Measurements from ENCODE around the gene SMAD1.

DNA sequence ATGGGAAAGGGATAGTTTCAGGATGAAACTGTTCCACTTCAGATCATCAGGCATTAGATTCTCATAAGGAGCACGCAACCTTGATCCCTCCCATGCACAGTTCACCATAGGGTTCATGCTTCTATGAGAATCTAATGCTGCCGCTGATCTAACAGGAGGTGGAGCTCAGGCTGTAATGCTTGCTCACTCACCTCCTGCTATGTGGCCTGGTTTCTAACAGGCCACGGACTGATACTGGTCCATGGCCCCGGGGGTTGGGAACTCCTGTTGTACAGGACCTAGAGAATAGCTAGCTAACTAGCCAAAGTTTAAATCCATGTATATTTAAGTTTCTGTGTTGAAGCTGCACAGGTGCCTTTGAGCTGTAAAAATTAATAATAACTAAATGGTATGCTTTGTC, 71.7 kb downstream of the SMAD1 start:
- TF ChIP-seq, protein P1, sequence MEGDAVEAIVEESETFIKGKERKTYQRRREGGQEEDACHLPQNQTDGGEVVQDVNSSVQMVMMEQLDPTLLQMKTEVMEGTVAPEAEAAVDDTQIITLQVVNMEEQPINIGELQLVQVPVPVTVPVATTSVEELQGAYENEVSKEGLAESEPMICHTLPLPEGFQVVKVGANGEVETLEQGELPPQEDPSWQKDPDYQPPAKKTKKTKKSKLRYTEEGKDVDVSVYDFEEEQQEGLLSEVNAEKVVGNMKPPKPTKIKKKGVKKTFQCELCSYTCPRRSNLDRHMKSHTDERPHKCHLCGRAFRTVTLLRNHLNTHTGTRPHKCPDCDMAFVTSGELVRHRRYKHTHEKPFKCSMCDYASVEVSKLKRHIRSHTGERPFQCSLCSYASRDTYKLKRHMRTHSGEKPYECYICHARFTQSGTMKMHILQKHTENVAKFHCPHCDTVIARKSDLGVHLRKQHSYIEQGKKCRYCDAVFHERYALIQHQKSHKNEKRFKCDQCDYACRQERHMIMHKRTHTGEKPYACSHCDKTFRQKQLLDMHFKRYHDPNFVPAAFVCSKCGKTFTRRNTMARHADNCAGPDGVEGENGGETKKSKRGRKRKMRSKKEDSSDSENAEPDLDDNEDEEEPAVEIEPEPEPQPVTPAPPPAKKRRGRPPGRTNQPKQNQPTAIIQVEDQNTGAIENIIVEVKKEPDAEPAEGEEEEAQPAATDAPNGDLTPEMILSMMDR (IDR thresholded peaks at IDR 0.05): no peak
- no peak for TF ChIP-seq POLR2A (IDR thresholded peaks at IDR 0.05)
